Measurements from ENCODE around the gene DECR2.

GRCh38 chr16:361341-361871 is 40.3 kb upstream of the DECR2 start:
- no peak for TF ChIP-seq CTCF (IDR thresholded peaks at IDR 0.05)
- no peak for TF ChIP-seq POLR2A (IDR thresholded peaks at IDR 0.05)
- TF ChIP-seq POLR2AphosphoS5 (IDR thresholded peaks at IDR 0.05), result no peak

Measured in stomach (tissue), 4 donors.